ENCODE measurements around the gene CFAP46.

Gene CFAP46

GRCh38 chr10:132762267-132762666 lies 180.1 kb downstream of the CFAP46 start:
- FAIRE-seq (no peak), DNase-seq (ENCODE audit: insufficient read length, low spot score) (no peak)

GRCh38 chr10:132761395-132762060 lies 180.8 kb downstream of the CFAP46 start:
- DNase-seq (ENCODE audit: insufficient read length, low spot score): no peak
- no peak for FAIRE-seq

DNA sequence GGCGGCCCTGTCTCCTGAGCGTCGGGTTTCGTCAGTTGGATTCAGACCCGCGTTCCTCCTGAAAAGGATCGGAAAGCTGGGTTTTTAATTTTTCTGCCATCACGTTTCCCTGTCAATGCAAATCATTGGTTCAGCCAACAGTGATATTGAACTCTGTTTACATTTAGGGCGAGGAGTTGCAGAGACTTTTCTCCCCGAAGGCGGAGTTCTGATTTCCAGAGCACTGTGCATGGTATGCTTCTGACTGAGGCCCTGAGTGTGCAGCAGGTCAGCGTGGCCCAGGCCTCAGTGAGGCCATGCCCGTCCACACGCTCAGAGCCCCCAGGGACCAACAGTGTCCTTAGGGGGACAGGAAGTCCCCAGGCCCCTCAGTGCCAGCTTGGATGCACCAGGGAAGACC lies 183.5 kb downstream of the CFAP46 start:
- FAIRE-seq: no peak
- no peak for DNase-seq (ENCODE audit: insufficient read length, low spot score)

Measured in HTR-8/SVneo (cell line).